Astrocyte of the spinal cord (primary cell): ENCODE data around the gene TMEM179.

ENCODE experiments used
- DNase-seq: peaks from one replicate; pipeline ENCODE4 v3.0.0; 2011; ENCODE audit warnings: low read depth, low spot score
- H3K4me3 ChIP-seq: 2 replicates; pipeline ENCODE4 v1.5.1; 2011; ENCODE audit warnings: low read depth, mild to moderate bottlenecking, low read length, moderate library complexity
- CTCF ChIP-seq: IDR thresholded peaks from 2 replicates; pipeline ENCODE4 v1.5.1; 2012; ENCODE audit warnings: low read depth, mild to moderate bottlenecking, low read length, inconsistent platforms
- in situ Hi-C: cut with HindIII; loops from 2 replicates; pipeline ENCODE4 v1.10.0; 2017; ENCODE audit warnings: low sequenced_read_pairs

TMEM179 gene

GRCh38 chr14:104561632-104562495, 42.7 kb downstream of the TMEM179 start:
- TF ChIP-seq CTCF = no peak

GRCh38 chr14:104561124-104561557, 43.4 kb downstream of the TMEM179 start:
- in situ Hi-C loops = no loop called here
- TF ChIP-seq CTCF = no peak
- H3K4me3 ChIP-seq = no peak overlapping the region
- no peak for DNase-seq

More at GRCh38 chr14:104561632-104562495, 42.7 kb downstream of the TMEM179 start:
- in situ Hi-C loops = no loop called here
- H3K4me3 ChIP-seq = no peak overlapping the region
- no peak for DNase-seq

GRCh38 chr14:104560586-104560945, 44.0 kb downstream of the TMEM179 start:
- no peak for TF ChIP-seq CTCF
- in situ Hi-C loops = no loop called here
- H3K4me3 ChIP-seq = no peak overlapping the region
- no peak for DNase-seq

GRCh38 chr14:104559804-104560585, 44.6 kb downstream of the TMEM179 start:
- no peak for DNase-seq
- H3K4me3 ChIP-seq = no peak overlapping the region
- no peak for TF ChIP-seq CTCF
- in situ Hi-C loops = no loop called here

GRCh38 chr14:104559028-104559803, 45.4 kb downstream of the TMEM179 start:
- no peak for TF ChIP-seq CTCF
- in situ Hi-C loops = no loop called here
- DNase-seq = no peak
- no peak overlapping the region for H3K4me3 ChIP-seq
